LNCAP (cell line): ENCODE data around the gene ANKRD13C.

Experiments
- CTCF ChIP-seq: fragments of 450-650 bp; IDR thresholded peaks from 2 replicates; pipeline ENCODE4 v1.5.1; 2017; ENCODE audit warnings: mild to moderate bottlenecking

The ANKRD13C gene

GRCh38 chr1:70264839-70265238, 89.7 kb downstream of the ANKRD13C start:
- no peak for TF ChIP-seq CTCF

- no peak for TF ChIP-seq CTCF
Observed at GRCh38 chr1:70256664-70257063, 97.9 kb downstream of the ANKRD13C start.

GRCh38 chr1:70248729-70249128, 105.8 kb downstream of the ANKRD13C start:
- TF ChIP-seq CTCF: no peak

GRCh38 chr1:70247768-70248167, 106.8 kb downstream of the ANKRD13C start:
- TF ChIP-seq CTCF: no peak

- no peak for TF ChIP-seq CTCF
Observed at GRCh38 chr1:70247122-70247521, 107.4 kb downstream of the ANKRD13C start.

- TF ChIP-seq CTCF: no peak
Observed at GRCh38 chr1:70239940-70240339, 114.6 kb downstream of the ANKRD13C start.

GRCh38 chr1:70234733-70235132, 119.8 kb downstream of the ANKRD13C start:
- no peak for TF ChIP-seq CTCF

GRCh38 chr1:70231475-70231874, 123.0 kb downstream of the ANKRD13C start:
- TF ChIP-seq CTCF: no peak
